ENCODE data around the gene DAGLA.

The DAGLA gene

DNA sequence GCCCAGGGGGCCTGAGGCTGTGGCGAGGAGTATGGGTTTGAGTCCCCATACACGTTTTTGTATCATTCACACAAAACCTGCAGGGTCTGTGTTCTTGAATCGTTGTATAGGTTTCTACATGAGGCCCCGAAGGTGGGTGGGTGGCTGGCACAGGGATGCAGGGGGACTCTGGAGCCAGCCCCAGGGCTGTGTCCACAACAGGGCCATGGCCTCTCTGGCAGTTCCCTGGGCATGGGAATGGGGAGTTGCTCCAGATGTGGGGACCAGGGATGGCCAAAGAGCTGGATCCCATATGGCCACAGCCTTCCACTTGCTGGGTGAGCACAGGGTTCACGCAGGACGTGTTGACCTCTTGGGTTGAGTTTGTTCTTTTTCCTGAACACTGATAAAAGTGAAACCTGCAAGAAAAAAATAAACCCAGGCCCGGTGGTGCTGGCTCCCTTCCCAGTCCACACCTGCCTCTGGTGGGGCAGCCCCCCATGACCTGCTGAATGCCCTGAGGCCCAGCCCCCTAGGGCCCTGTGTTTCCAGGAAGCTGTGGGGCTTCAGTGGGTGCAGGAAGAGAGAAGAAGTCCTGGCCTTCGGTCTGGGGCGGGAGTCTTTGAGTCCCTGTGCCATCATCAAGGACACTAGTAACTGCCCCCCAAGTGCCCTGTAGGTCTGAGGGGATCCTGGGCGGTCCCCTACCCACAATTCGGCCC is 88.3 kb downstream of the DAGLA start:
- TF ChIP-seq, protein P1, sequence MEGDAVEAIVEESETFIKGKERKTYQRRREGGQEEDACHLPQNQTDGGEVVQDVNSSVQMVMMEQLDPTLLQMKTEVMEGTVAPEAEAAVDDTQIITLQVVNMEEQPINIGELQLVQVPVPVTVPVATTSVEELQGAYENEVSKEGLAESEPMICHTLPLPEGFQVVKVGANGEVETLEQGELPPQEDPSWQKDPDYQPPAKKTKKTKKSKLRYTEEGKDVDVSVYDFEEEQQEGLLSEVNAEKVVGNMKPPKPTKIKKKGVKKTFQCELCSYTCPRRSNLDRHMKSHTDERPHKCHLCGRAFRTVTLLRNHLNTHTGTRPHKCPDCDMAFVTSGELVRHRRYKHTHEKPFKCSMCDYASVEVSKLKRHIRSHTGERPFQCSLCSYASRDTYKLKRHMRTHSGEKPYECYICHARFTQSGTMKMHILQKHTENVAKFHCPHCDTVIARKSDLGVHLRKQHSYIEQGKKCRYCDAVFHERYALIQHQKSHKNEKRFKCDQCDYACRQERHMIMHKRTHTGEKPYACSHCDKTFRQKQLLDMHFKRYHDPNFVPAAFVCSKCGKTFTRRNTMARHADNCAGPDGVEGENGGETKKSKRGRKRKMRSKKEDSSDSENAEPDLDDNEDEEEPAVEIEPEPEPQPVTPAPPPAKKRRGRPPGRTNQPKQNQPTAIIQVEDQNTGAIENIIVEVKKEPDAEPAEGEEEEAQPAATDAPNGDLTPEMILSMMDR (IDR thresholded peaks at IDR 0.05; ENCODE audit: insufficient read depth, low read length, poor library complexity, severe bottlenecking), result no peak
- TF ChIP-seq EZH2phosphoT487 (conservative IDR thresholded peaks at IDR 0.05; ENCODE audit: low read length), result no peak
- no peaks in the 10 kb centered on the region for H3K27me3 ChIP-seq (ENCODE audit: low read length)
- H3K36me3 ChIP-seq (ENCODE audit: low read length), result no peaks in the 10 kb centered on the region
- H3K9me2 ChIP-seq (replicated peaks; ENCODE audit: insufficient read depth, low read length), result no peaks in the 10 kb centered on the region
- H3K27ac ChIP-seq (ENCODE audit: low read depth, low read length), result no peak overlapping the region
- no peaks in the 10 kb centered on the region for H4K20me1 ChIP-seq (ENCODE audit: low read depth, low read length)
- no peaks in the 10 kb centered on the region for H3K9me3 ChIP-seq (ENCODE audit: insufficient read depth, low read length)
- H3F3A ChIP-seq (ENCODE audit: insufficient read depth), result no peaks in the 10 kb centered on the region
- H2AFZ ChIP-seq (ENCODE audit: low read depth, low read length, severe bottlenecking), result no peak overlapping the region
- no peak overlapping the region for H3K9ac ChIP-seq (ENCODE audit: low read length)
- H3K4me3 ChIP-seq (ENCODE audit: insufficient read depth, low read length, poor library complexity, severe bottlenecking), result no peak overlapping the region
- H3K4me2 ChIP-seq (ENCODE audit: low read depth, low read length, poor library complexity, severe bottlenecking), result no peak overlapping the region
- H3K79me2 ChIP-seq (ENCODE audit: insufficient read depth, low read length), result no peaks in the 10 kb centered on the region

DNA sequence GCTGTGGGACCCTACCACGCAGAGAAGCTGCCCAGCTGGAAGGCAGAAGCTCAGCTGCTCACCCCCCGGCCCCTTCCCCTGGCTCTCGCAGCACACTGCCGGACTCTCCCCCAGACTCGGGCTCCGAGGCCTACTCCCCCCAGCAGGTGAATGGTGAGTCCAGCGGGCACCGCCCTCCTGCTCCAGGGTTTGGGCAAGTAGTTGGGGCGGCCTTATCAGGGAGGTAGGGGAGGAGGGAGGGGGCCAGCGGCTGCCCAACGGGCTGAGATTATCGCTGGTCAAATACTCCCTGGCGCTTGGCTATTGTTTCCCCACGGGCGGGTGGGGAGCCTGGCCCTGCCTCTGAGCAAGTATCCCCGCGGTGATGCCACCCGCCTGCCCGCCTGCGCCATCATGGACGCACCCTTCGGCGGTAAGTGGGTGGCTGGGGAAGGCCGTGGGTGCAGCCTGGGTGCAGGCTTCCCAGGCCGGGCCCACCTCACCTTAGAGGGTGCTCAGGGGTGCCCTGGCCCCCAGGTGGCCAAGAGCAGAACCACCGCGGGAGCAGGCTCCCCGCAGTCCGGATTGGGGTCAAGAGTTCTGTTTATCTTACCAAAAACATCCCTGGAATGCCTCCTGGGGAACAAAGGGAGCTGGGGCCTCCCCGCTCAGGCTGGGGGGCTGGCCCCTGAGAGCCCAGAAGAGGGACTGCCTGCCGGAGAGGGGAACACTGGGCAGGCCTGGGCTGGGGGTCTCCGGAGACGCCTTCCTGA is 89.2 kb downstream of the DAGLA start:
- H3K27ac ChIP-seq (ENCODE audit: low read depth, low read length), result no peak overlapping the region
- H2AFZ ChIP-seq (ENCODE audit: low read depth, low read length, severe bottlenecking), result no peak overlapping the region
- H3K36me3 ChIP-seq (ENCODE audit: low read length), result no peaks in the 10 kb centered on the region
- no peaks in the 10 kb centered on the region for H3K9me2 ChIP-seq (replicated peaks; ENCODE audit: insufficient read depth, low read length)
- no peak overlapping the region for H3K4me3 ChIP-seq (ENCODE audit: insufficient read depth, low read length, poor library complexity, severe bottlenecking)
- H3K27me3 ChIP-seq (ENCODE audit: low read length), result no peaks in the 10 kb centered on the region
- no peak overlapping the region for H3K4me2 ChIP-seq (ENCODE audit: low read depth, low read length, poor library complexity, severe bottlenecking)
- no peaks in the 10 kb centered on the region for H4K20me1 ChIP-seq (ENCODE audit: low read depth, low read length)
- no peaks in the 10 kb centered on the region for H3K79me2 ChIP-seq (ENCODE audit: insufficient read depth, low read length)
- H3F3A ChIP-seq (ENCODE audit: insufficient read depth), result no peaks in the 10 kb centered on the region
- H3K9ac ChIP-seq (ENCODE audit: low read length), result no peak overlapping the region
- H3K9me3 ChIP-seq (ENCODE audit: insufficient read depth, low read length), result no peaks in the 10 kb centered on the region
- TF ChIP-seq, protein P1 (IDR thresholded peaks at IDR 0.05; ENCODE audit: insufficient read depth, low read length, poor library complexity, severe bottlenecking), result no peak
- TF ChIP-seq EZH2phosphoT487 (conservative IDR thresholded peaks at IDR 0.05; ENCODE audit: low read length), result no peak

DNA sequence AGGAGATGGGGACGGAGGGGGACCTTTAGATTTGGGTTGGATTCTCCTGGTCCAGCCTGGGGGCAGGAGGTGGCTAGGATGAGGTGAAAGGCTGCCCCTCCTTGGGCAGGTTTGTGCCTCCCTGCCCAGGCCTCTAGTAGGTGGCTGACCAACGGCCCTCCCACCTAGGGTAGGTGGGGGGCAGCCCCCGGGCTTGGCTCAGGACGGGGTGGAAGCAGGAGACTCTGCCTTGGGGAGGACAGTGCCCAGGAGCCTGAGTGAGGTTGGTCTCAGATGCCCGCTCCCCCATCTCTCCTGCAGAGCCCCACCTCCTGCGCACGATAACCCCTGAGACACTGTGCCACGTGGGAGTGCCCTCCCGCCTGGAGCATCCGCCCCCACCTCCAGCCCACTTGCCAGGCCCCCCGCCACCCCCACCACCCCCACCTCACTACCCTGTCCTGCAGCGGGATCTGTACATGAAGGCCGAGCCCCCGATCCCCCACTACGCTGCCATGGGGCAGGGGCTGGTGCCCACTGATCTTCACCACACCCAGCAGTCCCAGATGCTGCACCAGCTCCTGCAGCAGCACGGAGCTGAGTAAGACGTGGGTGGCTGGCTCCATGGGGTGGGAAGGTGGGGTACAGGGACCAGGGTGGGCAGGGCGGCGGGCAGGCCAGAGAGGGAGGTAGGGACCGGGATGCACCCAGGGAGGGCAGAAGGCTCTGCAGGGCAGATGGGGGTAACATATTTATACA is 89.9 kb downstream of the DAGLA start:
- no peak overlapping the region for H3K4me3 ChIP-seq (ENCODE audit: insufficient read depth, low read length, poor library complexity, severe bottlenecking)
- H3K79me2 ChIP-seq (ENCODE audit: insufficient read depth, low read length), result no peaks in the 10 kb centered on the region
- H3K27me3 ChIP-seq (ENCODE audit: low read length), result no peaks in the 10 kb centered on the region
- no peak overlapping the region for H3K27ac ChIP-seq (ENCODE audit: low read depth, low read length)
- no peak overlapping the region for H2AFZ ChIP-seq (ENCODE audit: low read depth, low read length, severe bottlenecking)
- H3K9me3 ChIP-seq (ENCODE audit: insufficient read depth, low read length), result no peaks in the 10 kb centered on the region
- no peaks in the 10 kb centered on the region for H3F3A ChIP-seq (ENCODE audit: insufficient read depth)
- no peak for TF ChIP-seq EZH2phosphoT487 (conservative IDR thresholded peaks at IDR 0.05; ENCODE audit: low read length)
- TF ChIP-seq, protein P1 (IDR thresholded peaks at IDR 0.05; ENCODE audit: insufficient read depth, low read length, poor library complexity, severe bottlenecking), result no peak
- H3K9me2 ChIP-seq (replicated peaks; ENCODE audit: insufficient read depth, low read length), result no peaks in the 10 kb centered on the region
- no peak overlapping the region for H3K4me2 ChIP-seq (ENCODE audit: low read depth, low read length, poor library complexity, severe bottlenecking)
- no peak overlapping the region for H3K9ac ChIP-seq (ENCODE audit: low read length)
- no peaks in the 10 kb centered on the region for H4K20me1 ChIP-seq (ENCODE audit: low read depth, low read length)
- H3K36me3 ChIP-seq (ENCODE audit: low read length), result no peaks in the 10 kb centered on the region

Data from SU-DHL-6 (cell line).